ENCODE results near the gene C6orf15.

DNA sequence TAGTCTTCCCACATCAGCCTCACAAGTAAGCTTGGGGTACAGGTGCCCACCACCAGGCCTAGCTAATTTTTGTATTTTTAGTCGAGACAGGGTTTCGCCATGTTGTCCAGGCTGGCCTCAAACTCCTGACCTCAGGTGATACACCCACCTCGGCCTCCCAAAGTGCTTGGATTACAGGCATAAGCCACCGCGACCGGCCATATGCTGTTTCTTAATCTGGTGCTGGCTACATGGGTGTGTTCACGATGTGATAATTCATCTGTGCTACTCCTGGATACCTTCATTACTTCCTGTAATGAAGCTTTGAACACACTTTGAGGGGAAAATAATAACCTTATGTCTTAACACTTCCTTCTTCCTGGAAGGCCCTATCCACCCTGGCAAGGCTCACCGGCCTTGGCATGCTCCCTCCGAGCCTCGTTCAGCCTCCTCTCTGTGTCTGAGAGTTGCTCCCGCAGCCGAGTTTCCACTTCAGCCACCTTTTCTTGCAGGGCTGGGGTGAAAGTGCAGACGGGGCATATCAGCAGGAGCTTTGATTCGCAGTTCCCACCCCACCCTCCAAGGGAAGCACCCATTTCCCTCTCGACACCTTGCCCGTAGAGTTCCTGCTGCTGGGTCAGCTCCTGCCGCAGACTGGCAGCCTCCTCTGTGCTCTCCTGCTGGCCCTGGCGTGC, 32.1 kb upstream of the C6orf15 start:
- TF ChIP-seq, protein P1, sequence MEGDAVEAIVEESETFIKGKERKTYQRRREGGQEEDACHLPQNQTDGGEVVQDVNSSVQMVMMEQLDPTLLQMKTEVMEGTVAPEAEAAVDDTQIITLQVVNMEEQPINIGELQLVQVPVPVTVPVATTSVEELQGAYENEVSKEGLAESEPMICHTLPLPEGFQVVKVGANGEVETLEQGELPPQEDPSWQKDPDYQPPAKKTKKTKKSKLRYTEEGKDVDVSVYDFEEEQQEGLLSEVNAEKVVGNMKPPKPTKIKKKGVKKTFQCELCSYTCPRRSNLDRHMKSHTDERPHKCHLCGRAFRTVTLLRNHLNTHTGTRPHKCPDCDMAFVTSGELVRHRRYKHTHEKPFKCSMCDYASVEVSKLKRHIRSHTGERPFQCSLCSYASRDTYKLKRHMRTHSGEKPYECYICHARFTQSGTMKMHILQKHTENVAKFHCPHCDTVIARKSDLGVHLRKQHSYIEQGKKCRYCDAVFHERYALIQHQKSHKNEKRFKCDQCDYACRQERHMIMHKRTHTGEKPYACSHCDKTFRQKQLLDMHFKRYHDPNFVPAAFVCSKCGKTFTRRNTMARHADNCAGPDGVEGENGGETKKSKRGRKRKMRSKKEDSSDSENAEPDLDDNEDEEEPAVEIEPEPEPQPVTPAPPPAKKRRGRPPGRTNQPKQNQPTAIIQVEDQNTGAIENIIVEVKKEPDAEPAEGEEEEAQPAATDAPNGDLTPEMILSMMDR (conservative IDR thresholded peaks at IDR 0.05; ENCODE audit: low read length) = no peak
- no peak for TF ChIP-seq EZH2phosphoT487 (IDR thresholded peaks at IDR 0.05; ENCODE audit: borderline replicate concordance)
